Vagina (tissue), 2 donors: Measurements from ENCODE around the gene CTBP2.

Experiments
- POLR2A ChIP-seq, 2 donors: fragments of 450-650 bp; IDR thresholded peaks; one replicate each; pipeline ENCODE4 v1.6.1; 2017; ENCODE audit warnings: antibody characterized with exemption in 2 of 2, mild to moderate bottlenecking in 2 of 2, moderate library complexity in 2 of 2
- POLR2AphosphoS5 ChIP-seq, 2 donors: sonication (generic); formaldehyde crosslinking; IDR thresholded peaks; one replicate each; pipeline ENCODE4 v1.9.0; 2017; ENCODE audit warnings: antibody characterized with exemption in 2 of 2, mild to moderate bottlenecking in 2 of 2, low read depth in 1 of 2; ENCODE audit not compliant: insufficient read depth in 1 of 2
- TF ChIP-seq, protein P1 (sequence below), 3 experiments: fragments of 450-650 bp in 2 of 3; fragments of 200-600 bp in 1 of 3; sonication (generic) in 1 of 3; IDR thresholded peaks; one replicate each; pipeline ENCODE4 v1.5.1; 2017 to 2019; ENCODE audit warnings: antibody characterized with exemption in 3 of 3, mild to moderate bottlenecking in 2 of 3, moderate library complexity in 2 of 3

DNA sequence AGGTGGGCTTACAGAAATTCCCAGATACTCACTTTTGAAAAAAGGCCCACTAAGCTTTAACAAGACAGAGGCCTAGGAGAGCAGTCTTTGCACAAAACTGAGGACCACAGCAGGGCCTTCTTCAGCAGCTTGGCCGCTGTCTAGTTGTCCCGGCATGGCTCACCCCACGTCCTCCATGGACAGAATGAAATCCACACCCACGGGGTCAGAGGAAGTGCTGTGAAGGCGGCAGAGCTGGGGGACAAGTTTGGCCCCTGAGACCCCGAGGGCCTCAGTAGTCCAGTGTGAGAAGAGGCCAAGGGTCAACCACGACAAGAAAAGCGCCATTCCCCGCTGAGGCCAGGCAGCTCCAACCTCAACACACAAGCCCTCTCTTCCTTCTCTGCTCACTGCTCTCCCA, 139.5 kb downstream of the CTBP2 start:
- TF ChIP-seq POLR2A (IDR thresholded peaks at IDR 0.05), result no peak
- TF ChIP-seq, protein P1, sequence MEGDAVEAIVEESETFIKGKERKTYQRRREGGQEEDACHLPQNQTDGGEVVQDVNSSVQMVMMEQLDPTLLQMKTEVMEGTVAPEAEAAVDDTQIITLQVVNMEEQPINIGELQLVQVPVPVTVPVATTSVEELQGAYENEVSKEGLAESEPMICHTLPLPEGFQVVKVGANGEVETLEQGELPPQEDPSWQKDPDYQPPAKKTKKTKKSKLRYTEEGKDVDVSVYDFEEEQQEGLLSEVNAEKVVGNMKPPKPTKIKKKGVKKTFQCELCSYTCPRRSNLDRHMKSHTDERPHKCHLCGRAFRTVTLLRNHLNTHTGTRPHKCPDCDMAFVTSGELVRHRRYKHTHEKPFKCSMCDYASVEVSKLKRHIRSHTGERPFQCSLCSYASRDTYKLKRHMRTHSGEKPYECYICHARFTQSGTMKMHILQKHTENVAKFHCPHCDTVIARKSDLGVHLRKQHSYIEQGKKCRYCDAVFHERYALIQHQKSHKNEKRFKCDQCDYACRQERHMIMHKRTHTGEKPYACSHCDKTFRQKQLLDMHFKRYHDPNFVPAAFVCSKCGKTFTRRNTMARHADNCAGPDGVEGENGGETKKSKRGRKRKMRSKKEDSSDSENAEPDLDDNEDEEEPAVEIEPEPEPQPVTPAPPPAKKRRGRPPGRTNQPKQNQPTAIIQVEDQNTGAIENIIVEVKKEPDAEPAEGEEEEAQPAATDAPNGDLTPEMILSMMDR (IDR thresholded peaks at IDR 0.05), result no peak
- no peak for TF ChIP-seq POLR2AphosphoS5 (IDR thresholded peaks at IDR 0.05; ENCODE audit: insufficient read depth in 1 of 2, low read depth in 1 of 2)
